HG03064 (cell line): ENCODE measurements around the gene FERD3L.

Source experiments
- ATAC-seq: cut with Tn5 transposase; IDR thresholded peaks from one replicate; pipeline ENCODE4 v1.9.1; 2021; ENCODE audit warnings: low read depth; ENCODE audit not compliant: unreplicated experiment

The FERD3L gene

GRCh38 chr7:19102884-19103283 is 42.3 kb downstream of the FERD3L start:
- no peak for ATAC-seq

GRCh38 chr7:19101909-19102308 is 43.3 kb downstream of the FERD3L start:
- no peak for ATAC-seq

- ATAC-seq: no peak
Observed at GRCh38 chr7:19101472-19101871, 43.7 kb downstream of the FERD3L start.

GRCh38 chr7:19099924-19100323 is 45.3 kb downstream of the FERD3L start:
- no peak for ATAC-seq

- no peak for ATAC-seq
Observed at GRCh38 chr7:19099194-19099593, 46.0 kb downstream of the FERD3L start.

GRCh38 chr7:19098510-19098909 is 46.7 kb downstream of the FERD3L start:
- no peak for ATAC-seq

GRCh38 chr7:19097165-19098055 is 47.8 kb downstream of the FERD3L start:
- no peak for ATAC-seq

GRCh38 chr7:19095353-19095860 is 49.8 kb downstream of the FERD3L start:
- ATAC-seq: no peak
